Liver (tissue), 3 donors: ENCODE measurements around the gene BMP8A.

ENCODE experiments used
- JUND ChIP-seq, 2 donors: IDR thresholded peaks; 2 replicates each; pipeline ENCODE4 v1.6.1; 2016; ENCODE audit warnings: antibody characterized with exemption in 2 of 2
- TAF1 ChIP-seq: conservative IDR thresholded peaks from 2 replicates; pipeline ENCODE4 v1.6.1; 2016; ENCODE audit warnings: antibody characterized with exemption, mild to moderate bottlenecking
- YY1 ChIP-seq: IDR thresholded peaks from 2 replicates; pipeline ENCODE4 v1.6.1; 2016; ENCODE audit warnings: antibody characterized with exemption, mild to moderate bottlenecking
- TF ChIP-seq, protein P1 (sequence below): fragments of 150-350 bp; IDR thresholded peaks from 2 replicates; pipeline ENCODE4 v1.5.1; 2017; ENCODE audit warnings: improper control_type of control experiment, low read depth, low read length; ENCODE audit not compliant: missing input control
- donor health status: healthy.
- donor health status: healthy.

GRCh38 chr1:39501666-39502065 is 10.2 kb downstream of the BMP8A start:
- TF ChIP-seq, protein P1, sequence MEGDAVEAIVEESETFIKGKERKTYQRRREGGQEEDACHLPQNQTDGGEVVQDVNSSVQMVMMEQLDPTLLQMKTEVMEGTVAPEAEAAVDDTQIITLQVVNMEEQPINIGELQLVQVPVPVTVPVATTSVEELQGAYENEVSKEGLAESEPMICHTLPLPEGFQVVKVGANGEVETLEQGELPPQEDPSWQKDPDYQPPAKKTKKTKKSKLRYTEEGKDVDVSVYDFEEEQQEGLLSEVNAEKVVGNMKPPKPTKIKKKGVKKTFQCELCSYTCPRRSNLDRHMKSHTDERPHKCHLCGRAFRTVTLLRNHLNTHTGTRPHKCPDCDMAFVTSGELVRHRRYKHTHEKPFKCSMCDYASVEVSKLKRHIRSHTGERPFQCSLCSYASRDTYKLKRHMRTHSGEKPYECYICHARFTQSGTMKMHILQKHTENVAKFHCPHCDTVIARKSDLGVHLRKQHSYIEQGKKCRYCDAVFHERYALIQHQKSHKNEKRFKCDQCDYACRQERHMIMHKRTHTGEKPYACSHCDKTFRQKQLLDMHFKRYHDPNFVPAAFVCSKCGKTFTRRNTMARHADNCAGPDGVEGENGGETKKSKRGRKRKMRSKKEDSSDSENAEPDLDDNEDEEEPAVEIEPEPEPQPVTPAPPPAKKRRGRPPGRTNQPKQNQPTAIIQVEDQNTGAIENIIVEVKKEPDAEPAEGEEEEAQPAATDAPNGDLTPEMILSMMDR: no peak
- TF ChIP-seq YY1 (no peak), TAF1 (no peak), JUND (IDR thresholded peaks at IDR 0.05) (no peak)
